ENCODE measurements around the gene ZCCHC3. TPM values are rescaled to one million over a fixed set of nuclear protein-coding genes. Genes with fewer than 3 reads are reported as not detected.
A peak's percentile ranks its signal among the peaks of the same experiment; 100 is the strongest.

ZCCHC3 gene
- total RNA-seq, 1 experiment from 2014 or later = 43.6 TPM

- CTCF ChIA-PET = interaction anchor here (1.0 to 5.3 kb wide), 4 partner anchors 12 to 43 kb away, joined by 4 to 35 read pairs (median 16); partner anchors contain the start of gene ZCCHC3
Observed at GRCh38 chr20:311609-312008, 14.2 kb downstream of the ZCCHC3 start.

GRCh38 chr20:312067-312466 lies 14.7 kb downstream of the ZCCHC3 start:
- ATAC-seq = no peak
- Mint-ChIP-seq H3K27me3 (ENCODE audit: low read depth) (no peaks in the 10 kb centered on the region), H3K36me3 (no peaks in the 10 kb centered on the region), H3K9me3 (no peaks in the 10 kb centered on the region), H3K4me3 (no peak overlapping the region), H3K4me1 (peaks cover 28% of the 10 kb centered on the region), H3K27ac (no peak overlapping the region)
- POLR2A ChIA-PET = interaction anchor here (0.9 kb wide), 1 partner anchor 12 kb away, joined by 4 read pairs; no protein-coding TSS in a partner anchor
- no peak for DNase-seq (ENCODE audit: low spot score)
- TF ChIP-seq IRF1 (CRISPR knock-in tag; IDR thresholded peaks at IDR 0.05) = no peak
- TF ChIP-seq USF1 (CRISPR knock-in tag; IDR thresholded peaks at IDR 0.05) = no peak
- TF ChIP-seq ETV6 (CRISPR knock-in tag; IDR thresholded peaks at IDR 0.05) = no peak
- TF ChIP-seq ZBTB21 (CRISPR knock-in tag; IDR thresholded peaks at IDR 0.05; ENCODE audit: borderline replicate concordance) = no peak
- TF ChIP-seq ATF6 (CRISPR knock-in tag; IDR thresholded peaks at IDR 0.05) = no peak
- no peak for TF ChIP-seq OVOL2 (CRISPR knock-in tag; IDR thresholded peaks at IDR 0.05; ENCODE audit: borderline replicate concordance)
- CTCF ChIA-PET = interaction anchor here (1.0 to 5.3 kb wide), 4 partner anchors 12 to 42 kb away, joined by 4 to 35 read pairs (median 16); partner anchors contain the start of gene ZCCHC3

More at GRCh38 chr20:311609-312008, 14.2 kb downstream of the ZCCHC3 start:
- no peak for ATAC-seq
- no peak for TF ChIP-seq PREB (CRISPR knock-in tag; IDR thresholded peaks at IDR 0.05; ENCODE audit: borderline replicate concordance)
- TF ChIP-seq E2F1 (CRISPR knock-in tag; IDR thresholded peaks at IDR 0.05) = no peak
- Mint-ChIP-seq H3K27me3 (ENCODE audit: low read depth) (peaks cover 2% of the 10 kb centered on the region), H3K4me1 (peaks cover 28% of the 10 kb centered on the region), H3K27ac (peak overlapping the region; percentile 79; the same call in 1 of the 2 replicates), H3K36me3 (no peaks in the 10 kb centered on the region), H3K9me3 (no peaks in the 10 kb centered on the region), H3K4me3 (no peak overlapping the region)
- DNase-seq (ENCODE audit: low spot score) = no peak
- POLR2A ChIA-PET = interaction anchor here (0.9 kb wide), 1 partner anchor 13 kb away, joined by 4 read pairs; no protein-coding TSS in a partner anchor

- H3K27me3 Mint-ChIP-seq (ENCODE audit: low read depth) = no peaks in the 10 kb centered on the region
- H3K4me1 Mint-ChIP-seq = peaks cover 27% of the 10 kb centered on the region
- H3K9me3 Mint-ChIP-seq = no peaks in the 10 kb centered on the region
- ChIA-PET CTCF (interaction anchor here (1.1 to 2.9 kb wide), 2 partner anchors 11 to 34 kb away, joined by 3 to 25 read pairs; no protein-coding TSS in a partner anchor), POLR2A (no interaction called here)
- no peak overlapping the region for H3K27ac Mint-ChIP-seq
- ATAC-seq (no peak), DNase-seq (ENCODE audit: low spot score) (no peak)
- no peaks in the 10 kb centered on the region for H3K36me3 Mint-ChIP-seq
- no peak overlapping the region for H3K4me3 Mint-ChIP-seq
- TF ChIP-seq ESRRA (CRISPR knock-in tag; IDR thresholded peaks at IDR 0.05; ENCODE audit: borderline replicate concordance) = no peak
- TF ChIP-seq ERG (CRISPR knock-in tag; IDR thresholded peaks at IDR 0.05) = no peak
- TF ChIP-seq ZNF281 (CRISPR knock-in tag; IDR thresholded peaks at IDR 0.05) = no peak
- no peak for TF ChIP-seq CBFB (CRISPR knock-in tag; IDR thresholded peaks at IDR 0.05; ENCODE audit: low read depth)
- no peak for TF ChIP-seq AR (CRISPR knock-in tag; IDR thresholded peaks at IDR 0.05)
- no peak for TF ChIP-seq ELF4 (CRISPR knock-in tag; IDR thresholded peaks at IDR 0.05; ENCODE audit: low read depth)
- no peak for TF ChIP-seq EMX1 (CRISPR knock-in tag; IDR thresholded peaks at IDR 0.05)
- TF ChIP-seq E2F4 (CRISPR knock-in tag; IDR thresholded peaks at IDR 0.05; ENCODE audit: borderline replicate concordance, low read depth) = no peak
Observed at GRCh38 chr20:312866-313265, 15.5 kb downstream of the ZCCHC3 start.

Data from WTC11 (cell line).